Endothelial cell of umbilical vein (primary cell): ENCODE results near the gene MACROD2. TPM values are rescaled to one million over a fixed set of nuclear protein-coding genes. Genes with fewer than 3 reads are reported as not detected.

ENCODE experiments used
- BruUV-seq: library from RNA; stranded (reverse); fragments of 400-500 nt; replicated peaks from 2 replicates; lab custom pipeline; 2021; lab: Mats Ljungman, UMichigan
- CTCF ChIA-PET: fragments of 300-600, 350-600 bp; sonication (Branson Sonifier 250); formaldehyde crosslinking; loops from one replicate; lab custom pipeline; 2021; ENCODE audit warnings: antibody characterized with exemption, inconsistent platforms; lab: Charles Lee
- POLR2A ChIA-PET: fragments of 300-600, 350-600 bp; sonication (Branson Sonifier 250); formaldehyde crosslinking; loops from one replicate; lab custom pipeline; 2021; ENCODE audit warnings: antibody characterized with exemption, inconsistent platforms; lab: Charles Lee
- DNase-seq: peaks from one replicate; pipeline ENCODE4 v3.0.0-alpha.2; 2011; ENCODE audit warnings: low read depth, low spot score
- FAIRE-seq: peaks from 2 replicates; lab custom pipeline; 2011; peaks lifted over from hg19 to GRCh38; lab: Jason Lieb, UNC
- H2AFZ ChIP-seq: 2 replicates; pipeline ENCODE4 v1.6.0; 2012; ENCODE audit warnings: low read depth, low read length, control low read depth, inconsistent platforms
- H3K27ac ChIP-seq: 2 replicates; pipeline ENCODE4 v1.5.1; 2011; ENCODE audit warnings: low read depth, mild to moderate bottlenecking, control low read depth, low read length, moderate library complexity; ENCODE audit not compliant: insufficient read depth
- H3K27me3 ChIP-seq, 2 experiments: 2 replicates each; pipeline versions ENCODE4 v1.6.0 to v1.6.1; 2011; ENCODE audit warnings: low read length in 2 of 2, mixed read lengths in 1 of 2; ENCODE audit not compliant: control insufficient read depth in 2 of 2, insufficient read depth in 2 of 2
- H3K36me3 ChIP-seq, 2 experiments: 2 replicates in 1 of 2; 3 replicates in 1 of 2; pipeline ENCODE4 v1.5.1; 2011; ENCODE audit warnings: low read length in 2 of 2, mild to moderate bottlenecking in 1 of 2, moderate library complexity in 1 of 2; ENCODE audit not compliant: control insufficient read depth in 2 of 2, insufficient read depth in 2 of 2; ENCODE audit errors: extremely low read depth in 1 of 2
- H3K4me1 ChIP-seq: 3 replicates; pipeline ENCODE4 v1.5.1; 2011; ENCODE audit warnings: mild to moderate bottlenecking, low read length; ENCODE audit not compliant: control insufficient read depth, insufficient read depth; ENCODE audit errors: extremely low read depth
- H3K4me2 ChIP-seq: 2 replicates; pipeline ENCODE4 v1.6.1; 2011; ENCODE audit warnings: low read length, control low read depth, mixed read lengths; ENCODE audit not compliant: insufficient read depth
- H3K4me3 ChIP-seq, 3 experiments: fragments of 200-600 bp in 1 of 3; sonication (generic), shearing (Covaris generic) in 1 of 3; replicated peaks in 1 of 3; 2 replicates each; pipeline ENCODE4 v1.5.1; 2011 to 2016; ENCODE audit warnings: control low read depth in 3 of 3, low read length in 3 of 3, mild to moderate bottlenecking in 2 of 3, inconsistent platforms in 1 of 3, low read depth in 1 of 3, moderate library complexity in 1 of 3; ENCODE audit not compliant: insufficient read depth in 1 of 3
- H3K79me2 ChIP-seq: 2 replicates; pipeline ENCODE4 v1.6.0; 2012; ENCODE audit warnings: low read length, inconsistent platforms; ENCODE audit not compliant: control insufficient read depth, insufficient read depth
- H3K9ac ChIP-seq: replicated peaks from 2 replicates; pipeline ENCODE3; 2011; ENCODE audit warnings: low read length, control low read depth; ENCODE audit not compliant: insufficient read depth; ENCODE audit errors: extremely low read depth
- H3K9me1 ChIP-seq: replicated peaks from 3 replicates; pipeline ENCODE4 v1.6.0; 2011; ENCODE audit warnings: mild to moderate bottlenecking, low read length; ENCODE audit not compliant: control insufficient read depth, insufficient read depth; ENCODE audit errors: extremely low read depth
- H3K9me3 ChIP-seq: replicated peaks from 2 replicates; pipeline ENCODE4 v1.5.1; 2012; ENCODE audit warnings: low read length, inconsistent platforms; ENCODE audit not compliant: control insufficient read depth, insufficient read depth
- H4K20me1 ChIP-seq: replicated peaks from 2 replicates; pipeline ENCODE3; 2011; ENCODE audit warnings: mild to moderate bottlenecking, low read length; ENCODE audit not compliant: control insufficient read depth, insufficient read depth; ENCODE audit errors: extremely low read depth
- EZH2 ChIP-seq: IDR thresholded peaks from 2 replicates; pipeline ENCODE4 v1.6.1; 2012; ENCODE audit warnings: borderline replicate concordance, low read depth, mild to moderate bottlenecking, moderate library complexity, low read length, inconsistent platforms; ENCODE audit not compliant: severe bottlenecking
- FOS ChIP-seq: IDR thresholded peaks from 2 replicates; pipeline ENCODE4 v1.6.1; 2011; ENCODE audit warnings: mild to moderate bottlenecking, low read length, moderate library complexity, borderline replicate concordance; ENCODE audit not compliant: insufficient read depth
- GATA2 ChIP-seq: IDR thresholded peaks from 2 replicates; pipeline ENCODE4 v1.7.0; 2011; ENCODE audit warnings: low read depth, mild to moderate bottlenecking, moderate library complexity, mixed read lengths, low read length; ENCODE audit not compliant: insufficient read length, insufficient read depth
- JUN ChIP-seq: IDR thresholded peaks from 2 replicates; pipeline ENCODE4 v1.6.1; 2011; ENCODE audit warnings: borderline replicate concordance, low read depth; ENCODE audit not compliant: insufficient read length, insufficient read depth
- MYC ChIP-seq: IDR thresholded peaks from one replicate; pipeline ENCODE4 v1.6.1; 2011; ENCODE audit warnings: mild to moderate bottlenecking, low read depth, low read length
- POLR2A ChIP-seq: IDR thresholded peaks from 2 replicates; pipeline ENCODE4 v1.6.1; 2012; ENCODE audit warnings: low read depth, mild to moderate bottlenecking, control low read depth, low read length
- POLR2AphosphoS5 ChIP-seq: IDR thresholded peaks from 2 replicates; pipeline ENCODE4 v1.6.1; 2012; ENCODE audit warnings: low read depth, mild to moderate bottlenecking, control low read depth, low read length, moderate library complexity; ENCODE audit not compliant: insufficient read depth
- dilution Hi-C: fragments of 300-500 bp; cut with MboI; formaldehyde crosslinking; loops from one replicate; pipeline ENCODE4 v1.15.0; 2019; ENCODE audit warnings: low sequenced_read_pairs; ENCODE audit not compliant: extremely low pct_ligation_motif_present
- intact Hi-C: fragments of 100-400 bp; cut with micrococcal nuclease; formaldehyde crosslinking; loops from one replicate; pipeline ENCODE4 v1.10.0; 2022
- polyA plus RNA-seq, 4 experiments: library from polyadenylated mRNA; depleted of rRNA in 3 of 4; stranded (reverse) in 3 of 4; unstranded in 1 of 4; fragments of >200 nt; gene quantifications; 2 replicates each; pipeline versions ENCODE4 v1.2.1 to v1.2.3, GENCODE V29; 2011 to 2012; ENCODE audit warnings: missing spikeins in 1 of 4
- total RNA-seq: library from RNA; stranded (reverse); gene quantifications from 2 replicates; pipeline ENCODE4 v1.2.3, GENCODE V29; 2021
- TF ChIP-seq, protein P1 (sequence below), 2 donors: IDR thresholded peaks; 1 replicate in 1 of 2; 2 replicates in 1 of 2; pipeline ENCODE4 v1.5.1; 2011; ENCODE audit warnings: low read length in 2 of 2, mild to moderate bottlenecking in 2 of 2, moderate library complexity in 2 of 2, control low read depth in 1 of 2, inconsistent platforms in 1 of 2, low read depth in 1 of 2; ENCODE audit not compliant: insufficient read depth in 1 of 2; ENCODE audit errors: extremely low read depth in 1 of 2
- TF ChIP-seq, protein P2 (sequence below): IDR thresholded peaks from 2 replicates; pipeline ENCODE4 v1.6.1; 2011; ENCODE audit not compliant: insufficient read depth, insufficient read length

The MACROD2 gene
- total and polyA plus RNA-seq, 2 donors (not counting 3 experiments of a cell fraction or from before 2014, with no cell fraction given): 0.11 to 0.73 TPM

DNA sequence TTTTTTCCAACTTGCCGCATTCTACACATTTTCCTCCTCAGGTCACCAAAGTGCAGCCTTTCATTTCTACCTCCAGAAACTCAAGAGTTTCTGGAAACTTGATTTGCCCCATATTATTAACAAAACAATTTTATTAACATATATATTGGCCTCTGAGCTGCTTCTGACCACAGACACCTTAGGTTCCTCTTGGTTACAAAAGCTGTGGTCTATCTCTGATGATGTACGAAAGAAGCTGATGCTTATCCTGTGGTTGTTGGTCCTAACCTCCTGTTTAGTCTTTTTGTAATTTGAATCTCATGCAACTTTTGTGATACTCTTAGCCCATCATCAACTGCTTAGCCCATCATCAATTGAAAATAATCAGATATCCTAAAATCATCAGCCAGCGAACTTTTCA lies 1842.2 kb downstream of the MACROD2 start:
- DNase-seq: no peak
- TF ChIP-seq POLR2A: no peak
- TF ChIP-seq MYC: no peak
- TF ChIP-seq FOS: no peak
- TF ChIP-seq, protein P1, sequence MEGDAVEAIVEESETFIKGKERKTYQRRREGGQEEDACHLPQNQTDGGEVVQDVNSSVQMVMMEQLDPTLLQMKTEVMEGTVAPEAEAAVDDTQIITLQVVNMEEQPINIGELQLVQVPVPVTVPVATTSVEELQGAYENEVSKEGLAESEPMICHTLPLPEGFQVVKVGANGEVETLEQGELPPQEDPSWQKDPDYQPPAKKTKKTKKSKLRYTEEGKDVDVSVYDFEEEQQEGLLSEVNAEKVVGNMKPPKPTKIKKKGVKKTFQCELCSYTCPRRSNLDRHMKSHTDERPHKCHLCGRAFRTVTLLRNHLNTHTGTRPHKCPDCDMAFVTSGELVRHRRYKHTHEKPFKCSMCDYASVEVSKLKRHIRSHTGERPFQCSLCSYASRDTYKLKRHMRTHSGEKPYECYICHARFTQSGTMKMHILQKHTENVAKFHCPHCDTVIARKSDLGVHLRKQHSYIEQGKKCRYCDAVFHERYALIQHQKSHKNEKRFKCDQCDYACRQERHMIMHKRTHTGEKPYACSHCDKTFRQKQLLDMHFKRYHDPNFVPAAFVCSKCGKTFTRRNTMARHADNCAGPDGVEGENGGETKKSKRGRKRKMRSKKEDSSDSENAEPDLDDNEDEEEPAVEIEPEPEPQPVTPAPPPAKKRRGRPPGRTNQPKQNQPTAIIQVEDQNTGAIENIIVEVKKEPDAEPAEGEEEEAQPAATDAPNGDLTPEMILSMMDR (IDR thresholded peaks at IDR 0.05; ENCODE audit: extremely low read depth in 1 of 2, insufficient read depth in 1 of 2, low read depth in 1 of 2, low read length in 2 of 2): no peak
- TF ChIP-seq GATA2: no peak
- TF ChIP-seq, protein P2, sequence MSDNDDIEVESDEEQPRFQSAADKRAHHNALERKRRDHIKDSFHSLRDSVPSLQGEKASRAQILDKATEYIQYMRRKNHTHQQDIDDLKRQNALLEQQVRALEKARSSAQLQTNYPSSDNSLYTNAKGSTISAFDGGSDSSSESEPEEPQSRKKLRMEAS: no peak
- TF ChIP-seq POLR2AphosphoS5: no peak
- no peak for TF ChIP-seq JUN
- no peak for TF ChIP-seq EZH2
- no peak for FAIRE-seq
- POLR2A ChIA-PET: no interaction called here
- no peaks in the 10 kb centered on the region for H3K9me3 ChIP-seq
- BruUV-seq: no TSS peak
- CTCF ChIA-PET: no interaction called here
- no peaks in the 10 kb centered on the region for H3K9me1 ChIP-seq
- H3K4me3 ChIP-seq: no peak overlapping the region
- no peak overlapping the region for H3K9ac ChIP-seq
- dilution Hi-C loops (no loop called here), intact Hi-C loops (no loop called here)
- H3K36me3 ChIP-seq: no peaks in the 10 kb centered on the region
- no peaks in the 10 kb centered on the region for H3K27me3 ChIP-seq
- no peaks in the 10 kb centered on the region for H3K4me1 ChIP-seq
- H3K79me2 ChIP-seq: no peaks in the 10 kb centered on the region
- no peak overlapping the region for H3K4me2 ChIP-seq
- no peak overlapping the region for H3K27ac ChIP-seq
- H4K20me1 ChIP-seq: no peaks in the 10 kb centered on the region
- H2AFZ ChIP-seq: no peak overlapping the region
